ENCODE results near the gene SAP30. TPM values are rescaled to one million over a fixed set of nuclear protein-coding genes. Genes with fewer than 3 reads are reported as not detected.

SAP30 gene
- total RNA-seq, 1 experiment from 2014 or later: 20.0 TPM

DNA sequence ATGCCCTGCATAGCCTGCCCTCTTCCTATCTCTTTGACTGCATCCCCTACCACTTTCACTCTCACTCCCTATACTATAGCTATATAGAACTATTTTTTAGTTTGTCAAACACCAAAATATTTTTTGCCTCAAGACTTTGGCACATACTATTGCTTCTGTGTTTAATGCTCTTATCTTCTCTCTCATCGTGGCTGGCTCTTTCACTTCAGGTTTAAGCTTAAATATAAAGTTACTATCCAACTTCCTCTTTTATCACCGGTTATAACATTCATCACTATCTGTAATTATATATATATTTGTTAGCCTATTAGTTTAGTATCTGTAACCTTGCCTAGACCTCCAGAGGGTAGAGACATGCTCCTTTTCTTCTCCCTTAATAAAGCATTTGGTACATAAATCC lies 25.1 kb upstream of the SAP30 start:
- CTCF ChIA-PET: interaction anchor here (1.2 to 2.1 kb wide), 3 partner anchors 24 to 332 kb away, joined by 3 to 9 read pairs (median 6); no protein-coding TSS in a partner anchor
- Mint-ChIP-seq H3K9me3 (peaks cover 4% of the 10 kb centered on the region; the same call in 1 of the 2 replicates), H3K27me3 (ENCODE audit: low read depth) (no peaks in the 10 kb centered on the region), H3K4me3 (no peak overlapping the region), H3K4me1 (peaks cover 38% of the 10 kb centered on the region), H3K27ac (no peak overlapping the region), H3K36me3 (0 out of 2 replicates have a peak, but pooled peaks cover 3% of the 10 kb centered on the region)
- TF ChIP-seq ZNF396 (CRISPR knock-in tag; IDR thresholded peaks at IDR 0.05; ENCODE audit: borderline replicate concordance): no peak
- no peak for TF ChIP-seq PRRX2 (CRISPR knock-in tag; IDR thresholded peaks at IDR 0.05)
- TF ChIP-seq, protein P1, sequence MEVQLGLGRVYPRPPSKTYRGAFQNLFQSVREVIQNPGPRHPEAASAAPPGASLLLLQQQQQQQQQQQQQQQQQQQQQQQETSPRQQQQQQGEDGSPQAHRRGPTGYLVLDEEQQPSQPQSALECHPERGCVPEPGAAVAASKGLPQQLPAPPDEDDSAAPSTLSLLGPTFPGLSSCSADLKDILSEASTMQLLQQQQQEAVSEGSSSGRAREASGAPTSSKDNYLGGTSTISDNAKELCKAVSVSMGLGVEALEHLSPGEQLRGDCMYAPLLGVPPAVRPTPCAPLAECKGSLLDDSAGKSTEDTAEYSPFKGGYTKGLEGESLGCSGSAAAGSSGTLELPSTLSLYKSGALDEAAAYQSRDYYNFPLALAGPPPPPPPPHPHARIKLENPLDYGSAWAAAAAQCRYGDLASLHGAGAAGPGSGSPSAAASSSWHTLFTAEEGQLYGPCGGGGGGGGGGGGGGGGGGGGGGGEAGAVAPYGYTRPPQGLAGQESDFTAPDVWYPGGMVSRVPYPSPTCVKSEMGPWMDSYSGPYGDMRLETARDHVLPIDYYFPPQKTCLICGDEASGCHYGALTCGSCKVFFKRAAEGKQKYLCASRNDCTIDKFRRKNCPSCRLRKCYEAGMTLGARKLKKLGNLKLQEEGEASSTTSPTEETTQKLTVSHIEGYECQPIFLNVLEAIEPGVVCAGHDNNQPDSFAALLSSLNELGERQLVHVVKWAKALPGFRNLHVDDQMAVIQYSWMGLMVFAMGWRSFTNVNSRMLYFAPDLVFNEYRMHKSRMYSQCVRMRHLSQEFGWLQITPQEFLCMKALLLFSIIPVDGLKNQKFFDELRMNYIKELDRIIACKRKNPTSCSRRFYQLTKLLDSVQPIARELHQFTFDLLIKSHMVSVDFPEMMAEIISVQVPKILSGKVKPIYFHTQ (CRISPR knock-in tag; IDR thresholded peaks at IDR 0.05): no peak
- TF ChIP-seq, protein P2, sequence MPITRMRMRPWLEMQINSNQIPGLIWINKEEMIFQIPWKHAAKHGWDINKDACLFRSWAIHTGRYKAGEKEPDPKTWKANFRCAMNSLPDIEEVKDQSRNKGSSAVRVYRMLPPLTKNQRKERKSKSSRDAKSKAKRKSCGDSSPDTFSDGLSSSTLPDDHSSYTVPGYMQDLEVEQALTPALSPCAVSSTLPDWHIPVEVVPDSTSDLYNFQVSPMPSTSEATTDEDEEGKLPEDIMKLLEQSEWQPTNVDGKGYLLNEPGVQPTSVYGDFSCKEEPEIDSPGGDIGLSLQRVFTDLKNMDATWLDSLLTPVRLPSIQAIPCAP (CRISPR knock-in tag; IDR thresholded peaks at IDR 0.05): no peak
- no peak for TF ChIP-seq ELF4 (CRISPR knock-in tag; IDR thresholded peaks at IDR 0.05; ENCODE audit: low read depth)
- TF ChIP-seq SMAD4 (CRISPR knock-in tag; IDR thresholded peaks at IDR 0.05): no peak
- TF ChIP-seq ZBTB21 (CRISPR knock-in tag; IDR thresholded peaks at IDR 0.05; ENCODE audit: borderline replicate concordance): no peak
- TF ChIP-seq NR2C2 (CRISPR knock-in tag; IDR thresholded peaks at IDR 0.05): no peak
- TF ChIP-seq, protein P3, sequence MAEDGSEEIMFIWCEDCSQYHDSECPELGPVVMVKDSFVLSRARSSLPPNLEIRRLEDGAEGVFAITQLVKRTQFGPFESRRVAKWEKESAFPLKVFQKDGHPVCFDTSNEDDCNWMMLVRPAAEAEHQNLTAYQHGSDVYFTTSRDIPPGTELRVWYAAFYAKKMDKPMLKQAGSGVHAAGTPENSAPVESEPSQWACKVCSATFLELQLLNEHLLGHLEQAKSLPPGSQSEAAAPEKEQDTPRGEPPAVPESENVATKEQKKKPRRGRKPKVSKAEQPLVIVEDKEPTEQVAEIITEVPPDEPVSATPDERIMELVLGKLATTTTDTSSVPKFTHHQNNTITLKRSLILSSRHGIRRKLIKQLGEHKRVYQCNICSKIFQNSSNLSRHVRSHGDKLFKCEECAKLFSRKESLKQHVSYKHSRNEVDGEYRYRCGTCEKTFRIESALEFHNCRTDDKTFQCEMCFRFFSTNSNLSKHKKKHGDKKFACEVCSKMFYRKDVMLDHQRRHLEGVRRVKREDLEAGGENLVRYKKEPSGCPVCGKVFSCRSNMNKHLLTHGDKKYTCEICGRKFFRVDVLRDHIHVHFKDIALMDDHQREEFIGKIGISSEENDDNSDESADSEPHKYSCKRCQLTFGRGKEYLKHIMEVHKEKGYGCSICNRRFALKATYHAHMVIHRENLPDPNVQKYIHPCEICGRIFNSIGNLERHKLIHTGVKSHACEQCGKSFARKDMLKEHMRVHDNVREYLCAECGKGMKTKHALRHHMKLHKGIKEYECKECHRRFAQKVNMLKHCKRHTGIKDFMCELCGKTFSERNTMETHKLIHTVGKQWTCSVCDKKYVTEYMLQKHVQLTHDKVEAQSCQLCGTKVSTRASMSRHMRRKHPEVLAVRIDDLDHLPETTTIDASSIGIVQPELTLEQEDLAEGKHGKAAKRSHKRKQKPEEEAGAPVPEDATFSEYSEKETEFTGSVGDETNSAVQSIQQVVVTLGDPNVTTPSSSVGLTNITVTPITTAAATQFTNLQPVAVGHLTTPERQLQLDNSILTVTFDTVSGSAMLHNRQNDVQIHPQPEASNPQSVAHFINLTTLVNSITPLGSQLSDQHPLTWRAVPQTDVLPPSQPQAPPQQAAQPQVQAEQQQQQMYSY (CRISPR knock-in tag; IDR thresholded peaks at IDR 0.05): no peak
- TF ChIP-seq JAZF1 (CRISPR knock-in tag; IDR thresholded peaks at IDR 0.05): no peak
- TF ChIP-seq NFATC4 (CRISPR knock-in tag; IDR thresholded peaks at IDR 0.05): no peak
- TF ChIP-seq, protein P4, sequence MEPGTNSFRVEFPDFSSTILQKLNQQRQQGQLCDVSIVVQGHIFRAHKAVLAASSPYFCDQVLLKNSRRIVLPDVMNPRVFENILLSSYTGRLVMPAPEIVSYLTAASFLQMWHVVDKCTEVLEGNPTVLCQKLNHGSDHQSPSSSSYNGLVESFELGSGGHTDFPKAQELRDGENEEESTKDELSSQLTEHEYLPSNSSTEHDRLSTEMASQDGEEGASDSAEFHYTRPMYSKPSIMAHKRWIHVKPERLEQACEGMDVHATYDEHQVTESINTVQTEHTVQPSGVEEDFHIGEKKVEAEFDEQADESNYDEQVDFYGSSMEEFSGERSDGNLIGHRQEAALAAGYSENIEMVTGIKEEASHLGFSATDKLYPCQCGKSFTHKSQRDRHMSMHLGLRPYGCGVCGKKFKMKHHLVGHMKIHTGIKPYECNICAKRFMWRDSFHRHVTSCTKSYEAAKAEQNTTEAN (CRISPR knock-in tag; IDR thresholded peaks at IDR 0.05): no peak
- no peak for TF ChIP-seq ZNF219 (CRISPR knock-in tag; IDR thresholded peaks at IDR 0.05; ENCODE audit: borderline replicate concordance)
- POLR2A ChIA-PET: no interaction called here
- DNase-seq (ENCODE audit: low spot score): no peak
- no peak for ATAC-seq

DNA sequence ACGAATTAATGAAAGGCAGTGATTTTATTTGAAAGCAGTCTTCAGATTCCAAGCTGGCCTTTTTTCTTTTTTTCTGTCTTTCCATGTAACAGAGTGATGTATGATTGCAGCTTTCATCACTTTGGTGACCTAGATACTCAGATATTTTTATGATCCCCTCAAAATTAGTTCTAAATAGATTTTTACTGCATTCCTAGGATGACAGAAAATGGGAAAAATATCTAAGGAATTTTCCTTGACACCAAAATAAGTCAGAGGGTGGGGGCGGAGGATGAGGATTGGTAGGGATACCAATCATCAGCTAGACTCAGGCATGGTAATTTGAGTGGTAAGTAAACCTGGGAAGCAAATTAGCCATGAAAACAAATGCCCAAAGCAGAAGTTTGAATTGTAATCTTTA lies 24.7 kb upstream of the SAP30 start:
- CTCF ChIA-PET: interaction anchor here (1.2 to 2.1 kb wide), 3 partner anchors 23 to 332 kb away, joined by 3 to 9 read pairs (median 6); no protein-coding TSS in a partner anchor
- POLR2A ChIA-PET: no interaction called here
- H3K27ac Mint-ChIP-seq: no peak overlapping the region; the same call in 1 of the 2 replicates
- DNase-seq (ENCODE audit: low spot score): no peak
- H3K4me3 Mint-ChIP-seq: no peak overlapping the region
- H3K27me3 Mint-ChIP-seq (ENCODE audit: low read depth): no peaks in the 10 kb centered on the region
- H3K9me3 Mint-ChIP-seq: peaks cover 4% of the 10 kb centered on the region; the same call in 1 of the 2 replicates
- H3K36me3 Mint-ChIP-seq: 0 out of 2 replicates have a peak, but pooled peaks cover 3% of the 10 kb centered on the region
- H3K4me1 Mint-ChIP-seq: peaks cover 34% of the 10 kb centered on the region
- ATAC-seq: no peak
- TF ChIP-seq ZNF232 (CRISPR knock-in tag; IDR thresholded peaks at IDR 0.05): no peak
- TF ChIP-seq ETV6 (CRISPR knock-in tag; IDR thresholded peaks at IDR 0.05): no peak
- no peak for TF ChIP-seq NR3C1 (CRISPR knock-in tag; conservative IDR thresholded peaks at IDR 0.05; ENCODE audit: low read depth)
- TF ChIP-seq, protein P5, sequence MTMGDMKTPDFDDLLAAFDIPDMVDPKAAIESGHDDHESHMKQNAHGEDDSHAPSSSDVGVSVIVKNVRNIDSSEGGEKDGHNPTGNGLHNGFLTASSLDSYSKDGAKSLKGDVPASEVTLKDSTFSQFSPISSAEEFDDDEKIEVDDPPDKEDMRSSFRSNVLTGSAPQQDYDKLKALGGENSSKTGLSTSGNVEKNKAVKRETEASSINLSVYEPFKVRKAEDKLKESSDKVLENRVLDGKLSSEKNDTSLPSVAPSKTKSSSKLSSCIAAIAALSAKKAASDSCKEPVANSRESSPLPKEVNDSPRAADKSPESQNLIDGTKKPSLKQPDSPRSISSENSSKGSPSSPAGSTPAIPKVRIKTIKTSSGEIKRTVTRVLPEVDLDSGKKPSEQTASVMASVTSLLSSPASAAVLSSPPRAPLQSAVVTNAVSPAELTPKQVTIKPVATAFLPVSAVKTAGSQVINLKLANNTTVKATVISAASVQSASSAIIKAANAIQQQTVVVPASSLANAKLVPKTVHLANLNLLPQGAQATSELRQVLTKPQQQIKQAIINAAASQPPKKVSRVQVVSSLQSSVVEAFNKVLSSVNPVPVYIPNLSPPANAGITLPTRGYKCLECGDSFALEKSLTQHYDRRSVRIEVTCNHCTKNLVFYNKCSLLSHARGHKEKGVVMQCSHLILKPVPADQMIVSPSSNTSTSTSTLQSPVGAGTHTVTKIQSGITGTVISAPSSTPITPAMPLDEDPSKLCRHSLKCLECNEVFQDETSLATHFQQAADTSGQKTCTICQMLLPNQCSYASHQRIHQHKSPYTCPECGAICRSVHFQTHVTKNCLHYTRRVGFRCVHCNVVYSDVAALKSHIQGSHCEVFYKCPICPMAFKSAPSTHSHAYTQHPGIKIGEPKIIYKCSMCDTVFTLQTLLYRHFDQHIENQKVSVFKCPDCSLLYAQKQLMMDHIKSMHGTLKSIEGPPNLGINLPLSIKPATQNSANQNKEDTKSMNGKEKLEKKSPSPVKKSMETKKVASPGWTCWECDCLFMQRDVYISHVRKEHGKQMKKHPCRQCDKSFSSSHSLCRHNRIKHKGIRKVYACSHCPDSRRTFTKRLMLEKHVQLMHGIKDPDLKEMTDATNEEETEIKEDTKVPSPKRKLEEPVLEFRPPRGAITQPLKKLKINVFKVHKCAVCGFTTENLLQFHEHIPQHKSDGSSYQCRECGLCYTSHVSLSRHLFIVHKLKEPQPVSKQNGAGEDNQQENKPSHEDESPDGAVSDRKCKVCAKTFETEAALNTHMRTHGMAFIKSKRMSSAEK (CRISPR knock-in tag; IDR thresholded peaks at IDR 0.05; ENCODE audit: borderline replicate concordance): no peak
